Activated T-cell treated with anti-CD3 and anti-CD28 coated beads for 1 hour (primary cell): ENCODE measurements around the gene PTH2R.
"Not testable (repeated sequence)": the region's sequence is repeated elsewhere in the genome, so short reads cannot be mapped to it uniquely, and the experiment has no call there.

ENCODE experiments used
- DNase-seq: peaks from one replicate; pipeline ENCODE4 v3.0.0-alpha.2; 2020; ENCODE audit warnings: low read depth

The PTH2R gene

GRCh38 chr2:208392300-208392699 lies 14.3 kb upstream of the PTH2R start:
- no peak for DNase-seq

GRCh38 chr2:208396796-208397195 lies 9.8 kb upstream of the PTH2R start:
- DNase-seq = not testable (repeated sequence)

- DNase-seq = no peak
Observed at GRCh38 chr2:208399201-208399600, 7.4 kb upstream of the PTH2R start.

- DNase-seq = no peak
Observed at GRCh38 chr2:208407667-208408066, 1.1 kb downstream of the PTH2R start.

DNA sequence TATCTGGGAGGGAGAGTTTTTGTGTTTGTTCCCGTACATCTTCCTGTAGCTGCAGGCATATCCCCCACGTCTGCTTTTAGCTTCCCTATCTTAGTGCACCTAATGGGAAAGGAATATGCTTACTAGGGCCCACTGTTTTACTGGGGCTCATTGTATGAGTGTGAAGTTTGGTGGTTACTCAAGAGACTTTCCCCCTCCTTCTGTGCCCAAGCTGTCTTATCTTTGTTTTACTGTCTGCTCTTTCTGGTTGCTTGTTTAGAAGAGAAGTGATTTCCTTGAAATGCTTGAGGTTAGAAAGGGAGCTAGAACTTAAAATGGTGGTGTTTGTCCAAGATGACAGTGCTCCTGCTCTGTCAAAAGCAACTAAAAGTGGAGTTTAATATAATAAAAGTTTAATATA lies 7.3 kb downstream of the PTH2R start:
- no peak for DNase-seq

DNA sequence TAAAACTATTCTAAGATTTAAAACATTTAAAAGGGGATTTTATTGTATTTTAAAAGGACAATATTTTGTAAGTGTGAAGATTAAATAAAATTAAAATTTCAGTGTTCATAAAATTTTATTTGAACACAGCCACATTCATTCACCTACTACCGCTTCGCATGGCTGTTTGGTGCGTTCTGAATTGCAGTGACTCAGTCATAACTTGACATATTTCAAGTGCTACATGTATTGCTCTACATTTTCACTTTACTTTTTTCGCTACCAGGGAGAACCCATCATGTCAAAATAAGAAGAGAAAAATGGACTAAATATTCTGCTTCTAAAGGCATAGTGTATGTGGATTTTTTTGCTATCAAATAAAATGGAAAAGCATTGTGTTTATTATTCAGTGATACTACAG lies 8.7 kb downstream of the PTH2R start:
- DNase-seq = no peak

GRCh38 chr2:208415897-208416296 lies 9.3 kb downstream of the PTH2R start:
- no peak for DNase-seq

DNA sequence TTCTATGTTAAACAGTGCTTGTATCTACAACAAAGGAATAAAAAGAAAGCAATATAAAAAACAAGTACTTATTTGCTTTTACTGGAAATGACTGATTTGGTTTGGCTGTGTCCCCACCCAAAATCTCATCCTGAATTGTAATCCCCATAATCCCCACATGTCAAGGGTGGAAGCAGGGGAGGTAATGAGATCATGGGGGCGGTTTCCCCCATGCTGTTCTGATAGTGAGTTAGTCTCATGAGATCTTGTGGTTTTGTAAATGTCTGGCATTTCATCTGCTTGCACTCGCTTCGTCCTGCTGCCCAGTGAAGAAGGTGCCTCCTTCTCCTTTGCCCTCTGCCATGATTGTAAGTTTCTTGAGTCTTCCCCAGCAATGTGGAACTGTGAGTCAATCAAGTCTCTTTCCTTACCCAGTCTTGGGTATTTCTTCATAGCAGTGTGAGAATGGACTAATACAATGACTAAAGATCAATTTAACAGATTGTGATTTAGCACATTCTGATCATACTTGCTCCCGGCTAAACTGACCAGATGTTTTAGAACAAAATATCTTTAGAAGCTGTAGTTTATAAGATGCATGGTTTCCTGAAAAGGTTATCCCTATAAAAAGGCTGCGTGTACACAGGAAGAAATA lies 19.9 kb downstream of the PTH2R start:
- DNase-seq = no peak

DNA sequence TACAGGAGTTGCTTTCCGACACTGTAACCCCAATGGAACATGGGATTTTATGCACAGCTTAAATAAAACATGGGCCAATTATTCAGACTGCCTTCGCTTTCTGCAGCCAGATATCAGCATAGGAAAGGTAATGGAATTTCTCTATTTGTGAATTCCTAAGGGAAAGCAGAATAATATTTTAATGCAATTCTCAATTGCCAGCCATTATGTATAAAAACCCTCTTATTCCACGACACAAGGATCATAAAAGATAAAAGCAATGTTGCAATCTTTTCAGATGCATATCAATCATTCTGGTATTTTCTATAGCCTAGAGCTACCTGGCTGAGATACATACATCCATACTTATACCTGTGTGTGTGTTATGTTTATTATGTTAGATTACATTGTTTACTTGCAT lies 31.2 kb downstream of the PTH2R start:
- DNase-seq = no peak

GRCh38 chr2:208440716-208441115 lies 34.1 kb downstream of the PTH2R start:
- no peak for DNase-seq

DNA sequence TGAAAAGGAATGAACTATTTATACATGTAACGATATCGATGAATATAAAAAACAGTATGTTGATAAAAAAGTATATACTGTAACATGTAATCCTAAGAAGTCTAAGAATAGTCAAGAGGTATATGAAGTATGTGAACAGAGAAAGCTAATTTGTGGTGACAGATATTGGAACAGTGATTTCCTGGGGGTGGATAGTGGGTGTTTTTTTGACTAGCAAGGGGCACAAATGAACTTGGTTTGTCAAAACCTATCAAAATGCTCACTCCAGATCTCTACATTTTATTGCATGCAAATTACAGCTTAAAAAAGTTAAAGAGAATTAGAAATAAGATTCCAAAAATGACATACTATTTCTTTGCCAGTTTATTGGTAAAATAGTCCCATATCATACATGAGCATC lies 35.4 kb downstream of the PTH2R start:
- DNase-seq = no peak

- not testable (repeated sequence) for DNase-seq
Observed at GRCh38 chr2:208447447-208447846, 40.9 kb downstream of the PTH2R start.

DNA sequence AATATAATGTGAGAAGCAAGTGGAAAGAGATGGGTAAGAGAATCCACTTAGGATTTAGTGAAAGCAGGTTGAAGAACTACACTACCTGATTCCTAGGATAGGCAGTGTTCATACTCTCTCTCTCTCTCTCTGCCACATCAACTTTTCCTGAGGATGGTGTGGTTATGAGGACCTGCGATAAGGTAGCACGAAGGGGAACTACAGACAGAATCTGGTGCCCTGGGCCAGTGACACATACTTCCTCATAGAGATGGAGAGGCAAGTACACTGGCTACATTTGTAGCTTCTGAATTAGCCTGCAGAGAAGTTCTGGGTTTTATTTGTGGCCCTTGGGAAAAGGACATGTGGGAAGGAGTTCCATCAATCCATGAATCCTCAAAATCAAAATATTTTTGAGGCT lies 44.5 kb downstream of the PTH2R start:
- no peak for DNase-seq

- no peak for DNase-seq
Observed at GRCh38 chr2:208454861-208455260, 48.3 kb downstream of the PTH2R start.

- no peak for DNase-seq
Observed at GRCh38 chr2:208463721-208464120, 57.1 kb downstream of the PTH2R start.

- no peak for DNase-seq
Observed at GRCh38 chr2:208464205-208464604, 57.6 kb downstream of the PTH2R start.

DNA sequence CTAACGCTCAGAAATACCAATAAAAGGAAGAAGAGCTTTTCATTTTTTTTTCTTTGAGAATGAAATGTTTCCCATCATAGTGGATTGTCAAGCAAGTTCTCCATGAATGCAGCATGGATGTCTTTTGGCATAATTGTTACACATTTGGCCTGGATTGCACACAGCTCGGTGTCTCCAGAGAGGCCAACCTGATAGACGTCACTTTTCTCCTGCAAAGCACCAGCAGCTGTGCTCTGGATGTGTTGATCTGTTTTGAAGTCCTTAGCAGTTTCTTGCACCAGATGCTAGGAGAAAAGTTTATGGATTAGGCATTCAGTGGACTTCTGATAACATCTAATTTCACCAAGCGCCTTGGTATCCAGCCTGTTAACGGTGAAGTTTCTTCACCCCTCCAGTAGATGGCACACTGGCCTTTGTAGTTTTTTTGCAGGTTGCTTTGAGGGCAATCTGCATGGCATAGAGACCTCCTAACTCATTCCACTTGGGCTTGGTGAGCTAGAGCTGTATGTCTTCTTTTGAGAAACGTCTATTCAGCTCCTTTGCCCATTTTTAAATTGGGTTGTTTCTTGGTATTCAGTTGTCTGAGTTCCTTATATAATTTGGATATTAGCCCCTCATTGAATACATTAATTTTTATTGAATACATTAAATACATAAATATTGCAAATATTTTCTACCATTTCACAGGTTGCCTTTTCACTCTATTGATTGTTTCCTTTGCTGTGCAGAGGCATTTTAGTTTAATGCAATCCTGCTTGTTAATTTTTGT lies 59.7 kb downstream of the PTH2R start:
- DNase-seq = no peak

DNA sequence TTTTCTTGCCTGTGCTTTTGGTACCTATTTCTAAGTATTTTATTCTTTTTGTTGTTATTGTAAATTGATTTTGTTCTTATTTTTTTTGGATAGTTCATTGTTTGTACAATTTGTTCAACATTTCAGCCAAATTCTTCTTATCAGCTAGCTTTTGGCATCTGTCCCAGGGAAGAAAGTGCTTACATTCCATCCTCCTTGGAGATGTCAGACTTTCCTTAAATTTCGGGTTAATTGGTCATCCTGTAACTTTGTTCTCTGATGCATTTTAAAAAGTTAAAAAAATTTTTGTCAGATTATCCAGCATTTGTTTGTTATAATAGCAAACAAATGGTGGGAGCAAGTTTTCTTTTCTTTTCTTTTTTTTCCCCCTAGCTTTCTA lies 60.3 kb downstream of the PTH2R start:
- no peak for DNase-seq

DNA sequence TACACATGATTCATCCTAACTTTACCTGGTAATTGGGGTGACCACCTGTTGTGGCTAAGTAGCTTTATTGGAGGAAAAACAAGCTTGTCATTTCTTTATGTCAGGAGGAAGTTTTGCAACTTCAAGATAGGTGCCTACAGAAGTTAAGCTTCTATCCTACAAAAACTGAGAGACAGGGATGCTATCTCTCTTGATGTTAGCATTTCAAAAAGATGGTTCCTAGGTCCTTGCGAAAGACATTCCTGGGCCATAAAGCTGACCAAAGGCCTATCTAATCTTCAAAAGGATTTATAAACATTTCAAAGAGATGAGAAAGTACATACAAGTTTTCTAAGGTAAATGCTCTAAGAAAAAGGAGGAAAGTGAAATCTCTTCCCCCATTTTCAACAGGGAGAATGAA lies 61.0 kb downstream of the PTH2R start:
- DNase-seq = no peak

DNA sequence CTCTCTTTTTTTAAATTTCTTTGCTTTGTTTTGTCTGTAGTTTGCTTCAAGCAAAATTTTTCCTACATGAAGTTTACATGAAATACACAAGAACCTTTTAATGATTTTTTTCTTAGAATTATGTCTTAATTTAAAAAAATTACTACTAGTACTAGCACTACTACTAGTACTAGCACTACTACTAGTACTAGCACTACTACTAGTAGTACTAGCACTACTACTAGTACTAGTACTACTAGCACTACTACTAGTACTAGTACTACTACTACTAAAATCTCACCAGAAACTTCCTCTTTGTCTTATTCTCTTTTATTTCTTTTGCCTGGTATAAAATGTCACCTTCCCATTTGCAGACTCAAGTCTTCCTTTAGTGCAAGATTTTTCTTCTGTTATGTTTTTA lies 71.1 kb downstream of the PTH2R start:
- DNase-seq = no peak

- no peak for DNase-seq
Observed at GRCh38 chr2:208479342-208479741, 72.8 kb downstream of the PTH2R start.

DNA sequence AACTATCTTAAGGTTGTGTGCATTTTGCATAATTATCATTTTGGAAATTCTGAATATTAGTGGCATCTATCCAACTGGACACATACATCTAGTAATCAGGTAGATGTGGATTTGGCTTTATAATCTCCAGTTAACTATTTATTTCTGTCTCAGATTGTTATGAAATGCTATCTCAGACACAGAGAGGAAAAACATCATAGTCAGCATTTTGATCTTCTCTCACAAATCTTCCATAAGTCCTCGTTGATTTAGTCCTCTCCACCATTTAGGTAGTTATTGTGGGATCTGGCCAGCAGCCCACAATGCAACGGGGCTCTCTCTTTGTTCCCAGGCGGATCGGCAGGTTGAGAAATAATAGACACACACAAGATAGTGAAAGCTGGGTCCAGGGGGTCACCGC lies 75.4 kb downstream of the PTH2R start:
- not testable (repeated sequence) for DNase-seq

DNA sequence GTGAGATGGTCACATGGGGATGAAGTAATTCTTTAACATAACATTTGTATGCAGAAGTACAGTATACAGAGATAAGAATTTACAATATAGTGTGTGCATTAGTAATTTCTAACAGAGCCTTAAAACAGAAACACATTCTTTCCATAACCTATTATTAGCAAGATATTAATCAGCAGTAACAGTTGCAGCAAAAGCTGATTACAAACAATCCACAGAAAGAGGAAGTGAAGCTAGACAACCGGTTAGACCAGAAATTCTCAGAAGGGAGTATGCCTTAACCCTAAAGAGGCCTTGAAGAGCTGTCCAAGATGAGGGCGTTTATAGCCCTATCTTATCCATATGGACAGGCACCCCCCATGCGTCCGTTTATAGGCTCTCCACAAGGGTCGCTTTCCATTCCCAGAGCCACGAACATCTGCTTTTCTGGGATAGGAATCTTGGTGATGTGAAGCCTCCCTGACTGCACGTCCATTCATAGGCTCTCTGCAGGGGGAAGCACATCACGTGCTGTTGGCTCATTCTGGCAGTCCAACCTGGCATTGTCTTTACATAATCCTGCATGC lies 75.9 kb downstream of the PTH2R start:
- not testable (repeated sequence) for DNase-seq

- DNase-seq = no peak
Observed at GRCh38 chr2:208485390-208485789, 78.8 kb downstream of the PTH2R start.
